GM10266 (cell line): ENCODE data around the gene RELT.
A peak's percentile ranks its signal among the peaks of the same experiment; 100 is the strongest.

Source experiments
- DNase-seq: peaks from one replicate; pipeline ENCODE4 v3.0.0; 2012; ENCODE audit errors: extremely low spot score
- CTCF ChIP-seq: IDR thresholded peaks from 2 replicates; pipeline ENCODE4 v1.5.1; 2012; ENCODE audit warnings: mild to moderate bottlenecking, low read depth; ENCODE audit not compliant: control insufficient read depth, insufficient read depth; ENCODE audit errors: missing control alignments

Gene RELT

DNA sequence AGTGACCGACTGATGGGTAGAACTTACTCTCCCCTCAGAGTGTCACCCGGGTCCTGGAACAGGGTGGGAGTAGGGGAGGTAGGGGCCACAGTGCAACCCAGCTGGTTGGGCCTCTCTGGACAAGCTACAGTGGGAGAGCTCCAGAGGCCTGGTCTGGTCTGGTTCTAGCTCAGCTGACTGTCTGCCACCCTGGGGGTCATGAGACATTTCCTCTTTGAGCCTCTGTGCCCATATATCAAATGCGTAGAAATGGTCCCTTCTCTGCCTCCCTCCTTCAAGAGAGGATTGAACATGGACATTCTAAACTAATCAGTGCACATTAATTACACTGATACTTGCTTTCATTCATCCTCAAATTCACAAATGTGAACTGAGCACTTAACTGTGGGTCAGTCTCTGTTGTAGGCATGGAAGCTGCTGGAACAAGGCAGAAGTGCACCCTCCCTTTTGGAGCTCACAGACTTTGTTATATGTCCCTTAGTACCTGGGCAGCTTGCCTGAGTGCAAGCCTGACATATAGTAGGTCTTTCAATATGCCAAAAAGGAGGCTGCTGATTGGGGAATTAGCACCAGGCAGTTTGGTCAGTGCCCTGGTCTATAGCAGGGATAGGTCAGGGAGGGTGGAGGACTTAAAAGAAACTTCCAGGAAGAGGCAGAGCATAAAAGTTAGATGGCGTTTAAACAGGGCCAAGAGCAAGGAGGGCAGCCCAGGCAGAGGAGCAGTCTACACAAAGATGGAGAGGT lies 42.4 kb upstream of the RELT start:
- no peak for TF ChIP-seq CTCF
- DNase-seq = no peak

DNA sequence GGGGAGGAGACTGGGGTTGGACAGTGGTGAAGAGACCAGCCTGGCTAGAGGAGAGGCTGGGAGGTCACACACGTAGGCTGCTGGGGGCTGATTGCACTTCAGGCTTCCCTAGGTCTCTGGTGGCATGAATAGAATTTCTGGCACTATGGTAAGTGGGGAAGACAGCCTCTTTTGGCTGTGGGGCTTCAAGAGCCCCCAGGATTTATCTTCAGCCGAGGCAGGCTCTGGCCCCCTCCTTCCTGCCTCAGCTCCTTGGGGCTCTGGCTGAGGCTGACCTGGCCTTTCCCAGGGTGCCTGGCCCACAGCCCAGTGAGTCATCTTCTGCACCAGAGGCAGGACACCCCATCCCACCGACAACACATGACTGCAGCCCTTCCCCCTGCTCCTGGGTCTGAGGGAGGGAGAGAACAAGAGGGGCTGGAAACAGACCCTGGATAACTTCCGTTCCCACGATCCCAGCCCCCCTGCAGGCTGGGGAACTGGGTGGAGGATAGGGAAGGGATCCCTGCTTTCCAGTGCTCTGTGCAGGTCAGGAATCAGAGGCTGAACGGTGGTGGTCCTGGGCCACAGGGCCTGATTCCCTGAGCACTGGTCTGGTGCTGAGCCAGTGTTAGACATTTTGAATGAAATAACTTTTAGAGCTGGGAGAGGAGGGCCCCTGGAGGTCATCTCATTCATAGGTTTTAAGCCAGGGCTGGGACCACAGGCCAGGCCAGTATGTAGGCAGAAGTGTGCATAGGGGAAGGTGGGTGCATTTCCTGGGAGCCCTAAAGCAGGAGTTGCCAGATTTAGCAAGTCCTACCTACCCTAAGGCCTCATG lies 41.6 kb upstream of the RELT start:
- DNase-seq = peak; percentile 66
- peak; percentile 56 for TF ChIP-seq CTCF

DNA sequence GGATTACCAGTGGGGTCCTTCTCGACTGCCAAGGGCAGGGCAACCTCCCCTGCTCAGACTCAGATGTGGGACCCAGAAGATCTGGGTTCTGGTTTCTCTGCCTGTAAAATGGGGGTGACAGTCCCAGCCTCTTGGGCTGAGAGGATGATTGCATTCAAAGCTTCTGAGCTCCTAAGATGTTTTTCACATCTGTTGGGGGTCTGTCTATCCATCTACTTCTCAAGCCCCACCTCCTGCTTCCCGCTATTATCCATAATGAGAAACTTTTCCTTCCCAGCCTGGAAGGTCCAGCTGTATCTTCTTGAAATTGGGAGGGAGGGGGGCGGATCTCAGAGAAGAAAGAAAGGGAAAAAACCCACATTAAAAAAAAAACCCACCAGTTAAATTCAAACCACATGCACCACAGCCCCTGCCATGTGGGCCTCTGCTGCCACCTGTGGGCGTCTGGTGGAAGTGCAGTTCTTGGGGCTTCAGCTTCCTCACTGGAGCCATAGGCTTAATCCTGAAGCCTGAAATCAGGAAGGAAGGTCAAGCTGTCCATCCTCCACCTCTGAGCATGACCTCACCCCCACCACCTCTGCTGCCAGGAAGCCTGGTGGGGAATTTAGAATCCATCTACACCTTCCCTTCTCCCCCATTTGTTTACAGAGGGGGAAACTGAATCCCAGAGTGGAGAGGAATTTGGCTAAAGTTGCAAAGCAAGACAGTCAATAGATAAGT lies 40.8 kb upstream of the RELT start:
- peak; percentile 96 for TF ChIP-seq CTCF
- DNase-seq = peak; percentile 85

GRCh38 chr11:73337846-73338245 lies 38.4 kb upstream of the RELT start:
- no peak for DNase-seq

DNA sequence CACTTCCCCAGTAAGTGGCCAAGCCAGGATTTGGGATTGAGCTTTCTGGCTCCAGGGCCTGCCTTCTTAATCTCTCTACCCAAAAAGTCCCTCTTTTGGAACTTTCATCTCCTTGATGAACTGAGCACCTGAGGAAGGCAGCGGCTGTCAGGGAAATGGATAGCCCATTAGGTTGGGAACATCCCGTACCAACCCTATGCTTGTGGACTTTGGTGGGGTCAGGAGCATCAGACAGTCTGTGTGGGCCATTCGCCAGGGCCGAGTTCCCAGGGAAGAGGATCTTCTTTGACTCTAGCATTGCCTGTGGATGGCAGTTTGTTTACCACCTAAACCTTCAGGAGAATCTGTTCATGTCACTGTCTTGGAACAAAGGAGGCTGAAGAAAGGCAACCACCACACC lies 37.9 kb upstream of the RELT start:
- no peak for TF ChIP-seq CTCF
- DNase-seq = no peak

More at GRCh38 chr11:73337846-73338245, 38.4 kb upstream of the RELT start:
- no peak for TF ChIP-seq CTCF

GRCh38 chr11:73340164-73340563 lies 36.0 kb upstream of the RELT start:
- no peak for TF ChIP-seq CTCF
- no peak for DNase-seq

DNA sequence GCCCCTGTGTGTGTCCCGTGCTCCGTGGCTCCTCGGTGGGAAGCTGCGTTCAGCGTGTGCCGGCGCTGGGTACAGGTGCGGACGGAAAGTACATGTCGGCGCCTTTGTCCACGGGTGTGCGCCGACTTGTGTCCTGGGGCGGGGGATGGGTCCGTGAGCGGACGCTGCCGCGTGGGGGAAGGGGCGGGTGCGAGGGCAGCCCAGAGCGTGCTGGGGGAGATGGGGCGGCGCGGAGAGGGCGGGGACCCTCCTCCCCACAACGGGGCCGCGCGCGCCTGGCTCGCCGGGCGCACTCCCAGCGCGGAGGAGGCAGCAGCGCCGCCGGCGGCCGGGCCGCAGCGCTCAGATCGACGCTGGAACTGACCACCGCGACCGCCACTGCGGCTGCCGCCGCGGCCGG lies 33.6 kb upstream of the RELT start:
- TF ChIP-seq CTCF = no peak
- no peak for DNase-seq
